Esophagus muscularis mucosa (tissue), 4 donors: ENCODE data around the gene TMEM219. TPM values are rescaled to one million over a fixed set of nuclear protein-coding genes. Genes with fewer than 3 reads are reported as not detected.

Experiments
- DNase-seq: peaks from one replicate; pipeline ENCODE4 v3.0.0-alpha.2; 2017; ENCODE audit errors: extremely low spot score
- H3K27ac ChIP-seq, 4 donors: fragments of 200-600 bp; sonication (generic); replicated peaks in 1 of 4; 1 replicate in 3 of 4; 2 replicates in 1 of 4; pipeline ENCODE4 v1.5.1; 2016 to 2019; ENCODE audit warnings: mild to moderate bottlenecking in 1 of 4
- H3K27me3 ChIP-seq, 4 donors: fragments of 200-600 bp; sonication (generic); one replicate each; pipeline versions ENCODE4 v1.5.1 to v1.6.0; 2016 to 2019
- H3K36me3 ChIP-seq, 4 donors: fragments of 200-600 bp; sonication (generic); one replicate each; pipeline ENCODE4 v1.5.1; 2016 to 2019
- H3K4me1 ChIP-seq, 4 donors: fragments of 200-600 bp; sonication (generic); one replicate each; pipeline ENCODE4 v1.5.1; 2016 to 2019
- H3K4me3 ChIP-seq, 4 donors: fragments of 200-600 bp; sonication (generic); 1 replicate in 2 of 4; 2 replicates in 2 of 4; pipeline ENCODE4 v1.5.1; 2016 to 2019; ENCODE audit warnings: mild to moderate bottlenecking in 4 of 4, moderate library complexity in 1 of 4
- H3K9me3 ChIP-seq, 4 donors: fragments of 200-600 bp; sonication (generic); 1 replicate in 3 of 4; 2 replicates in 1 of 4; pipeline ENCODE4 v1.5.1; 2016 to 2019
- CTCF ChIP-seq, 3 experiments: fragments of 200-600 bp in 2 of 3; fragments of 450-650 bp in 1 of 3; sonication (generic) in 2 of 3; IDR thresholded peaks; one replicate each; pipeline ENCODE4 v1.5.1; 2017 to 2019; ENCODE audit warnings: antibody characterized with exemption in 3 of 3, mild to moderate bottlenecking in 2 of 3, moderate library complexity in 1 of 3
- EP300 ChIP-seq: sonication (generic); formaldehyde crosslinking; IDR thresholded peaks from one replicate; pipeline ENCODE4 v1.6.1; 2017; ENCODE audit warnings: antibody characterized with exemption
- POLR2A ChIP-seq: fragments of 450-650 bp; IDR thresholded peaks from one replicate; pipeline ENCODE4 v1.6.1; 2017; ENCODE audit warnings: antibody characterized with exemption, moderate library complexity, mild to moderate bottlenecking, low read depth
- POLR2AphosphoS5 ChIP-seq, 2 donors: sonication (generic); formaldehyde crosslinking; IDR thresholded peaks; one replicate each; pipeline ENCODE4 v1.6.1; 2017; ENCODE audit warnings: antibody characterized with exemption in 2 of 2
- WGBS: methylation state at CpG from one replicate; pipeline ENCODE4 v1.1.5; 2018; 5-methylcytosine and 5-hydroxymethylcytosine counted together
- intact Hi-C: fragments of 100-400 bp; cut with DNase I; formaldehyde crosslinking; loops from one replicate; pipeline ENCODE4 v1.15.1; 2023
- total RNA-seq, 4 donors: library from RNA; depleted of rRNA; stranded (reverse); fragments of >200 nt; gene quantifications; one replicate each; pipeline versions ENCODE4 v1.1.0 to v1.2.1, GENCODE V29; 2016

TMEM219 gene
- total RNA-seq, 4 donors from 2014 or later, result 96.8 to 114 (median 105) TPM

DNA sequence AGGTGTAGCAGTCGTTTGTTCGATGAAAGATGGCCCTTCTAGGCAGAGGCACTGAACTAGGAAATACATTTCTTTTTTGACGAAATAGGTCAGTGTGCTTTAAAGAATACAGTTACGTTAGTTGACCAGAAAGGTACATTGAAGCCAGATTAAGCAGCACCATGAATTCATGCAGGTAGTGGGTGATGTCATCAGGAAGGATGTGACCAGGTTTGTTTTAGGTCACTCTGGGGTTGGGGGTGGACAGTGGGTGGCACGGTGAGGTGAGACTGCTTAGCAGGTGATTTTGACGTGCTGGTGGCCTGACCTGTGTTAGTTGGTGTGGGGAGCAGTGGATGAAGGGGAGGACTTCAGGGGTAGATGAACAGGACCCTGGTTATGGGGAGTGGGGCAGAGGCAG is 37.7 kb downstream of the TMEM219 start:
- H3K4me3 ChIP-seq, result no peak overlapping the region
- no peak for DNase-seq
- TF ChIP-seq EP300 (no peak), CTCF (IDR thresholded peaks at IDR 0.05) (no peak), POLR2AphosphoS5 (IDR thresholded peaks at IDR 0.05) (no peak), POLR2A (no peak)
- peaks cover 0 to 64% (median 43%) of the 10 kb centered on the region in 4 donors for H3K36me3 ChIP-seq
- no peak overlapping the region for H3K27ac ChIP-seq
- no peaks in the 10 kb centered on the region for H3K27me3 ChIP-seq
- WGBS, result 85% methylated on average over 6 of the region's 6 CpGs
- peaks cover 14 to 24% (median 17%) of the 10 kb centered on the region in 4 donors for H3K4me1 ChIP-seq
- intact Hi-C loops, result loop anchor here (10.0 kb wide), 2 partner anchors 135 to 205 kb away; partner anchors contain the start of genes CDIPT and KIF22
- H3K9me3 ChIP-seq, result no peaks in the 10 kb centered on the region

GRCh38 chr16:30000735-30001631 is 39.1 kb downstream of the TMEM219 start:
- intact Hi-C loops, result loop anchor here (10.0 kb wide), 1 partner anchor 136 kb away; the partner anchor contains the start of gene CDIPT
- DNase-seq, result no peak
- Histone ChIP-seq H3K36me3 (peaks cover 0 to 64% (median 45%) of the 10 kb centered on the region in 4 donors), H3K4me1 (peaks cover 9 to 28% (median 22%) of the 10 kb centered on the region in 4 donors), H3K27ac (no peak overlapping the region), H3K4me3 (no peak overlapping the region), H3K27me3 (no peaks in the 10 kb centered on the region), H3K9me3 (no peaks in the 10 kb centered on the region)
- WGBS, result 79% methylated on average over 24 of the region's 33 CpGs
- TF ChIP-seq CTCF (IDR thresholded peaks at IDR 0.05) (no peak), POLR2AphosphoS5 (IDR thresholded peaks at IDR 0.05) (no peak), POLR2A (no peak), EP300 (no peak)

GRCh38 chr16:30002614-30003346 is 40.9 kb downstream of the TMEM219 start:
- intact Hi-C loops, result loop anchor here (10.0 kb wide), 1 partner anchor 138 kb away; the partner anchor contains the start of gene CDIPT
- TF ChIP-seq POLR2A (no peak), EP300 (no peak), POLR2AphosphoS5 (IDR thresholded peaks at IDR 0.05) (no peak)
- Histone ChIP-seq H3K27ac (no peak overlapping the region), H3K4me3 (no peak overlapping the region), H3K4me1 (peaks cover 2 to 13% (median 11%) of the 10 kb centered on the region in 4 donors), H3K27me3 (peaks cover 0 to 8% (median 2%) of the 10 kb centered on the region in 4 donors), H3K36me3 (peaks cover 0 to 60% (median 44%) of the 10 kb centered on the region in 4 donors), H3K9me3 (no peaks in the 10 kb centered on the region)
- no peak for DNase-seq
- WGBS, result 83% methylated on average over 17 of the region's 19 CpGs

DNA sequence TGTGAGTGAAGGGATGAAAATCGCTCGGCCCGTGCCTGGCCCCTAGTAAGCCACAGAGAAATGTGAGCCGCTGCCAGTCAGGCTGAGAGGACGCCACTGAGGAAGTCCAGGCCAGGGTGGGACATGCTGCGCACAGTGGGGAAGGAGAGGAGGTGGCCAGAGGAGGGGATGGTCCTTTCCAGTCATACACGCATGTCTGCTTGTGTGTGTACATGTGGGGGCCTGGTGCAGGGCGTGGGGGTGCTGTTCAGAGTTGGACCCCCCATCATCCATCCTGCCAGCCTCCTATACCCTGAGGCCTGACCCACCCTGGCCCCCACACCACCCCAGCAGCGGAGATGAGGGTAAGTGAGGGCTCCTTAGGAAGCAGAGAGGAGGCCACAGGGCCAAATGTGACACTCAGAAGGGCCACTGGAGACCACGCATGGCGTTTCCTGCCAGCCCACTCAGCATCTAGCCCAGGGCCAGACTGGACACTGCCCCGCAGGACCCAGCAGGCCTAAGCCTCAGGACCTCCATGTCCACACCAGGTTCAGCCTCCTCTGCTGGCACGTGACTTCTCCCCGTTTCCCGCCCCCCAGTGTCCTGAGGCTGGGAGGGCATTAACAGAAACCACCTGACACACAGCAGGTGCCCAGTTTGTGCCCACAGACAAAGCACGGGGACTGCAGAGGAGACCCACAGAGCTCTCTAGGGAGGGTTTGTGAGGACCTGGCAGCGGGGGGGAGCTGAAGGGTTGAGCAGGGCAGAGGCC is 42.0 kb downstream of the TMEM219 start:
- no peak overlapping the region for H3K27ac ChIP-seq
- H3K4me1 ChIP-seq, result peaks cover 2 to 12% (median 11%) of the 10 kb centered on the region in 4 donors
- TF ChIP-seq CTCF (IDR thresholded peaks at IDR 0.05), result no peak
- TF ChIP-seq EP300, result no peak
- TF ChIP-seq POLR2AphosphoS5 (IDR thresholded peaks at IDR 0.05), result no peak
- TF ChIP-seq POLR2A, result no peak
- no peak overlapping the region for H3K4me3 ChIP-seq
- H3K27me3 ChIP-seq, result peaks cover 0 to 19% (median 2%) of the 10 kb centered on the region in 4 donors
- WGBS, result 85% methylated on average over 13 of the region's 17 CpGs
- H3K36me3 ChIP-seq, result peaks cover 0 to 50% (median 39%) of the 10 kb centered on the region in 4 donors
- DNase-seq, result no peak
- H3K9me3 ChIP-seq, result no peaks in the 10 kb centered on the region
- intact Hi-C loops, result loop anchor here (10.0 kb wide), 1 partner anchor 139 kb away; the partner anchor contains the start of gene CDIPT
